ENCODE measurements around the gene FAM177B.

DNA sequence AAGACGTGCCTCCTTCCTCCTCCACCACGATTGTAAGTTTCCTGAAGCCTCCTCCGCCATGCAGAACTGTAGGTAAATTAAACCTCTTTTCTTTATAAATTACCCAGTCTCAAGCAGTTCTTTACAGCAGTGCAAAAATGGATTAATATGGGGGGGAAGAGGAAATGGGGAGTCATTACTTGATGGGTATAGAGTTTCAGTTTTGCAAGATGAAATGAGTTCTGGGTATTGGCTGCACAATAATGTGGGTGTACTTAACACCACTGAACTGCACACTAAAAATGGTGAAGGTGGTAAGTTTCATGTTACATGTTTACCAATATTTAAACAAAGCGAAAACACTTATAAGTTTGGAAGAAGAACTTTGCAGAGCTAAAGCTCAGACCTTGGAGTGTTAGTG lies 53.5 kb downstream of the FAM177B start:
- TF ChIP-seq, protein P1, sequence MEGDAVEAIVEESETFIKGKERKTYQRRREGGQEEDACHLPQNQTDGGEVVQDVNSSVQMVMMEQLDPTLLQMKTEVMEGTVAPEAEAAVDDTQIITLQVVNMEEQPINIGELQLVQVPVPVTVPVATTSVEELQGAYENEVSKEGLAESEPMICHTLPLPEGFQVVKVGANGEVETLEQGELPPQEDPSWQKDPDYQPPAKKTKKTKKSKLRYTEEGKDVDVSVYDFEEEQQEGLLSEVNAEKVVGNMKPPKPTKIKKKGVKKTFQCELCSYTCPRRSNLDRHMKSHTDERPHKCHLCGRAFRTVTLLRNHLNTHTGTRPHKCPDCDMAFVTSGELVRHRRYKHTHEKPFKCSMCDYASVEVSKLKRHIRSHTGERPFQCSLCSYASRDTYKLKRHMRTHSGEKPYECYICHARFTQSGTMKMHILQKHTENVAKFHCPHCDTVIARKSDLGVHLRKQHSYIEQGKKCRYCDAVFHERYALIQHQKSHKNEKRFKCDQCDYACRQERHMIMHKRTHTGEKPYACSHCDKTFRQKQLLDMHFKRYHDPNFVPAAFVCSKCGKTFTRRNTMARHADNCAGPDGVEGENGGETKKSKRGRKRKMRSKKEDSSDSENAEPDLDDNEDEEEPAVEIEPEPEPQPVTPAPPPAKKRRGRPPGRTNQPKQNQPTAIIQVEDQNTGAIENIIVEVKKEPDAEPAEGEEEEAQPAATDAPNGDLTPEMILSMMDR (IDR thresholded peaks at IDR 0.05), result no peak
- TF ChIP-seq EP300 (IDR thresholded peaks at IDR 0.05), result no peak
- TF ChIP-seq POLR2A (IDR thresholded peaks at IDR 0.05), result no peak
- no peak for TF ChIP-seq POLR2AphosphoS5 (IDR thresholded peaks at IDR 0.05)

Measured in upper lobe of left lung (tissue), 4 donors.